SH-SY5Y (cell line): ENCODE measurements around the gene TRMO.

Experiments
- GATA2 ChIP-seq: IDR thresholded peaks from 2 replicates; pipeline ENCODE4 v1.6.1; 2011; ENCODE audit warnings: mild to moderate bottlenecking, low read depth, low read length
- GATA3 ChIP-seq: IDR thresholded peaks from 2 replicates; pipeline ENCODE4 v1.6.1; 2011; ENCODE audit warnings: low read depth, mild to moderate bottlenecking, low read length, moderate library complexity

Gene TRMO

DNA sequence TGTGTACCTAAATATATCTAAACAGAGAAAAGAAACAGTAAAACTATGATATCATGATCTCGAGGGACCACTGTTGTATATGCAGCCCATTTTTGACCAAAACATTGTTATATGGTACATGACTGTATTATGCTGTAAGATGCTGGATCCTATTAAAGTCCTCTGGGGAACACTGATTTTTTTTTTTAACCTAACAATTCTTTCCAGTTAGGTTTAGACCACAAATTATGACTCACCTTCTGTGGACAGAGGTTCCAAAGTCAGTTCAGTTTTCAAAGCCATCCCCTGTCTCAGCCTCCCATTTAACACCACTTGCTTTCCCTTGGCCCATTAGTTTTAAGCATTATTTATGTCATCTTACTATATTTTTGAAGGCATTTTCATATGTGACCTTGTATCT, 27.1 kb downstream of the TRMO start:
- no peak for TF ChIP-seq GATA3
- TF ChIP-seq GATA2 = no peak

DNA sequence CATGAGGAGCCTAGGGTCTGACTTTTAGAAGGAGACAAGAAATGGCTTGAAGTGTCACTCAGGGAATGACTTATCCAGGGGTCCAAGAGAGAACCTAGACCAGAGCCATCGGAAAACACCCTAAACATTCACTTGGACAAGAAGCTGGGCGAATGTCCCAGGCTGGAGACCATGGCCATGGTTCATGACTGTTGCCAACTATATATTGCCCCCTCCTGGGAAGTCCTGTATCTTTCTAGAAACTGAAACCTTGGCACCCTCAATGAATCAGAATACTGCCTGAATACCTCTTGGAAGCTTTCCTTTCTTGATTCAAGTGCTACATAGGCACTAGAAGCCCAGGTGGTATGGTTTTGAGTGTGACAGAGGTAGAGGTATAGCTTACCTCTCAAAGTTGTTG, 29.9 kb downstream of the TRMO start:
- no peak for TF ChIP-seq GATA3
- no peak for TF ChIP-seq GATA2

DNA sequence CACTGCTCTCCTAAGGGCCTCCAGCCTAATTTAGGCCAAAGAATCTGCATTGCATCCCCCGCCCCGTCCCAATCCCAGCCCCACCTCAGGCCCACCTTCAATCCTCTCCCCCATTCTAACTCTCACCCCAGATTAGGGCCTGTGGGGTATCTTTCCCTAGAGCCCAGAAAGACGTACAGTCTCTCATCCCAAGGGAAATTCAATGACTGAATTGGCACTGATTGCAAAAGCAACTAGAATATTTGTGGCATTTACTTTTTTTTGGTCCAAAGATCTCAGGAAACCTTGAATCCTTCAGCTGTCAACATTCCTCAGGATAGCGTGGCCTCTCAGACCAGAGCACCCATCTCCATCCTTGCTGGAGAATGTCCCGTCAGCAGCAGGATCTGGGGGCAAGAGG, 30.6 kb downstream of the TRMO start:
- no peak for TF ChIP-seq GATA2
- no peak for TF ChIP-seq GATA3

DNA sequence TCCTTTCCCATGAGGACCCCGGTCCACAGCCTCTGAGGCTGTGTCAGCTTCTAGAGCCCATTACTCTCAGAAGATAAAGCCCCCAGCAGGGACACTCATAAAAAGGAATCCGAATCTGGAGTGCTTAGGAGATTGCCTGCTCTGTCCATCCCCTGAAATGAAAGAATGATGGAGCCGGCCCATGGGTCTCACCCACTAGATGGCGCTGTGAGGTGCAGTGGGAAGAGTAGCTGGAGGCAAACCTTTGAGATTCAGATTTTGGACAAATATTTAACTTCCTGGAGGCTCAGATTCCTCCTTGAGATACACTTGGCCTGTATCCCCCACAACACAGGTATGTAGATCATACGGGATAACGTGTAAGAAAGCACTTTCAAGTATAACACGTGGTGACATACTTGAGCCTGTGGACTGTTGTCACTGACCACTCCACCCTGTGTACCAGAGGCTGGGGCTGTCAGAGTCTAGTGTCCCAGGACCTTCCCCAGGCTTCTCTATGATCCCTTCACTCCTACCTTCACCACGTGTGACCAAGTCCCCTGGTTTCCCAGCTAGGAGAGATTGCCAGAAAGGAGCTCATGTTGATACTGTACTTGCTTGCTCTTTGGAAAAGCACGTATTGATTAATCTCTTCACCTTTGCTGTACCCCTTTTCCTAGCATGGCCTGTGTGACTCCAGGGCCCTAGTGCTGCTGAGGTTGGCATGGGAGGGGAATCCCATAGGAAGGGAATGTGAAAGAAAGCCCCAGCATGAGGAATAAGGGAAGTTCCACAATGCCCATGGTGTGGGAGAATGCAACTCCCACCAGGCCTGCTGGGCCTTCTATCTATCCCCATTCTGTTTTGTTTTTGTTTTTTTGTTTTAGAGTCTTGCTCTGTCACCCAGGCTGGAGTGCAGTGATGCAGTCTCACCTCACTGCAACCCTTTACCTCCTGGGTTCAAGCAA, 32.1 kb downstream of the TRMO start:
- TF ChIP-seq GATA2 (no peak), GATA3 (no peak)

DNA sequence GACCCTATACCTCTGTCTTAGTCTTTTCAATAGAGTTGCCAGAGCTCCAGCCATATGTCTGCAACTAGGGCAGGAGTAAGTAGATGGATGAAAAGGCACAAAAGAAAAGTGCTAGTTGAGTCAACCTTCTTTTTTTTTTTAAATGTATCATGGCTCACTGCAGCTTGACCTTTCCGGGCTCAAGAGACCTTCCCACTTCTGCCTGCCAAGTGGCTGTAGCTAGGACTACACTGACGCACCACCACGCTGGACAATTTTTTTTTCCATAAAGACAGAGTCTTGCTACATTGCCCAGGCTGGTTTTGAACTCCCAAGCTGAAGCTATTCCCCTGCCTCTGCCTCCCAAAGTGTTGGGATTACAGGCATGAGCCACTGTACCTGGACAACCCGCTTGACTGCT, 42.0 kb downstream of the TRMO start:
- TF ChIP-seq GATA3 (no peak), GATA2 (no peak)

DNA sequence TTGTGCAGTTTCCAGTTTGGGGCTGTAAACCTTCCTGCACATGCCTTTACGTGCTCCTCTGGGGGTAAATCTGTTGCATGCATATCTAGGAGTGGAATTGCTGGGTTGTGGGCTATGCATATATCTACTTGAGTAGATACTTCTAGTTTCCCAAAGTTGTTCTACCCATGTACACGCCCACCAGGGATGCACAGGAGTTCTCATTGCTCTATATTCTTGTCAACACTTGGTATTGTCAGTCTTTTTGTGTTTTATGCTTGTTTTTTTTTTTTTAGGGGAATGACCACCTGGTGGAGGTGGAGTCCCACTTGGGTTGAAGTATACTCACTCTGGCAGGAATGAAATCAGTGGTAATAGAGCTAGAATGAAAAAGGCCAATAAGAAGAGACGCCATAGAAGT, 46.2 kb downstream of the TRMO start:
- no peak for TF ChIP-seq GATA3
- no peak for TF ChIP-seq GATA2

DNA sequence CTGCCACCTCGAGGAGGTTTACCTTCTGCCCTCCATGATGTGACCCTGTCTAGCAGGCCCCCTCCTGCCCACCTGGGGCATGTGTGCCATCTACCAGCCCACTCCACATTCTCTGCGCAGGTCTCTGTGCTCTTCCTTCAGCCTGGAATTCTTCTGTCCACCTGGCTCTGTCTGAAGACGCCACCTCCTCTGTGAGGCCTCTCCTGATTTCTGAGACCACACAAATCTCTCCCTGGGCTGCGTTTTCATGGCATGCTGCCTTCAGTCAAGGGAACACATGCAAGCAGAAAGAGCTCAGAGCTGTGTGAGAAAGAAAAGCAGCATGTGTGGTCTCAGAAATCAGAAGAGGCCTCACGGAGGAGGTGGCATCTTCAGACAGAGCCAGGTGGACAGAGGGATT, 47.2 kb downstream of the TRMO start:
- TF ChIP-seq GATA3 (no peak), GATA2 (no peak)

DNA sequence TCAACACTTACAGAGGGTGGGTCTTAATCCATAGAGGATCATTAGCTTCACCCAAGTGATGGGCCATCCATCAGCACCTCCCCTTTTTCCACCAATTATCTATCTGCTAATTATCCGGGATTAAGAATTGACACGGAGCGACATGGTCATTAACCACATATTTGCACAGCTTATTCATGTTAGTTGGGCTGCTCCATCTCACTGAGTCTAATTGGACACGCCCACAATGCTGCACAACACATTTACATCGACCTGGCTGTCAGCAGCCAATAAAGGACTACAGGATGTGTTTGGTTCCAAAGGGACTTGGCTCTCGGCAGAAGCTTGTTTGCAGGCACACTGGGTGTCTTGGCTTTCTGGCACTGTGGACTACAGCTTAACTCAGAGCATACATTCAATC, 47.7 kb downstream of the TRMO start:
- TF ChIP-seq GATA3 = no peak
- no peak for TF ChIP-seq GATA2

DNA sequence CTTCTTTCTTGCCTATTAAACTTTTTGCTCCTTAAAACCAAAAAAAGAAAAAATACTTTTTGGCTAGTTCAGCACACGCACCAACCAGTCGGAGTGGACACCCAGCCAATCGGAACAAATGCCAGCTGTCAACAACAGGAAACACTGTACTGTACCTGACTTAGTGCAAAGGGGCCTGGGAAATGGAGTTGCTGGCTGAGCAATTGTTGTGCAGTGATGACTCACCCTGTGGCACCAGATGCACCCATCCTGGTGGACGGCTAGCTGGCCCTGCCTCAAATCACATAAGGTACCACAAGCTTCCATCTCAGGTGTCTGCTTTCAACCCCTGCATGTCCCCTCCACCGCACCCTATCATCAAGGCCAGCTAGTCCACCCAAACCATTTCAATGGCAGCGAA, 48.4 kb downstream of the TRMO start:
- TF ChIP-seq GATA3 = no peak
- TF ChIP-seq GATA2 = no peak

DNA sequence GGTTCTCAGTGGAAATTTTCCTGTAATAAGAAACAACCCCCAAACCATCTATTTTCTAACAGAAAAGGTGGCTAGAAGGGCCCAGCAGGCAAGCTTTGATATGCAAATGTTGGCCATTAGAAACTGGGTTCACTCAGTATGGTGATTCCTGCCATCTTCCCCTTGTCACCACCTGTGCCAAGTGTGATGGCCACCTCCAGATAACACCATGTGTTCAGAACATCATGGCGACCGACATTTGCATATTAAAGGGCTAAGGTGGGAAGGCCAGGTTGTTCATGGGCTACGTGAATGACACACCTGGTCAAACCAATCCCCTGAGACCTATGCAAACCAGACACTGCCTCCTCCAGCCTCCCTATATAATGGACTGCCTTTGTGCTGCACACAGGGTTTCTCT, 48.9 kb downstream of the TRMO start:
- TF ChIP-seq GATA3 (no peak), GATA2 (no peak)

DNA sequence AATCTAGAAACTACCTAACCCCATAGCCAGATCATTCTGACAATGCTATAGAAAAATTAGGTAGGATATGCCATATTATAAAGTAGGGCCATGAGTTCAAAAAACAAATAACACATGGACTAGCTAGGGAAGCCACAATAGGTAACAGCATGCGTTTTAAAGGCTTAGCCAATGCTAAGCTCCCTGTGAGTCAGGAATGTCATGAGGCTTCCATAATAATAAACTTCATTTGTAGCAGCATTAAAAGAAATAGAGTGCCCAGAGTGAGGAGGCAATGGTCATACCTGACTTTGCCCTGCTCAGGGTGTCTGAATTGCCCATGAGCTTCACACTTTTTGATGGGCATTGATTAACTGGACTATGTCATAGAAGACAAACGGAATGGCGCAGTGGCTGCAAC, 53.4 kb downstream of the TRMO start:
- no peak for TF ChIP-seq GATA2
- no peak for TF ChIP-seq GATA3

DNA sequence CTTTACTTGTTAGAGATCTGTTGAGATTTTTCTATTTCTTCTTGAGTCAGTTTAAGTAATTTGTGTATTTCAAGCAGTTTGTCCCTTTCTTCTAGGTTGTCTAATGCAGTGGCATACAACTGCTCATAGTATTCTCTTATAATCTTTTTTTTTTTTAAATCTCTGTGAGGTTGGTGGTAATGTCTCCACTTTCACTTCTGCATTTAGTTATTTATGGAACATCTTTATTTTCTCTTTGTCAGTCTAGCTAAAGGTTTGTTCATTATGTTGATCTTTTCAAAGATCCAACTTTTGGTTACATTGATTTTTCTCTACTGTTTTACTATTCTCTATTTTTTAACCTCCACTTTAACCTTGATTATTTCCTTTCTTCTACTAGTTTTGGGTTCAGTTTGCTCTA, 55.5 kb downstream of the TRMO start:
- TF ChIP-seq GATA3 (no peak), GATA2 (no peak)

DNA sequence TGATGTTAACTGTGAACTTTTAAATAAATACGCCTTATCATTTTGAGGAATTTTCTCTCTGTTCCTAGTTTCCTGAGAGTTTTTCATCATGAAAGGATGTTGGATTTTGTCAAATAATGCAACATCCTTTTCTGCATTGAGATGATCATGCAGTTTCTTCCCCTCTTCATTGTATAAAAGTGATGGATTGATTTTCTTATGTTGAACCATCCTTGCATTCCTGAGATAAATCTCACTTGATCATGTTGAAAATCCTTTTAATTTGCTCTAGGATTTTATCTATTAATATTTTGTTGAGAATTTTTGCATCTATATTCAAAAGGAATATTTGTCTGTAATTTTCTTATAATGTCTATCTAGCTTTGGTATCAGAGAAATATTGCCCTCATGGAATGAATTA, 56.0 kb downstream of the TRMO start:
- TF ChIP-seq GATA3 (no peak), GATA2 (no peak)

DNA sequence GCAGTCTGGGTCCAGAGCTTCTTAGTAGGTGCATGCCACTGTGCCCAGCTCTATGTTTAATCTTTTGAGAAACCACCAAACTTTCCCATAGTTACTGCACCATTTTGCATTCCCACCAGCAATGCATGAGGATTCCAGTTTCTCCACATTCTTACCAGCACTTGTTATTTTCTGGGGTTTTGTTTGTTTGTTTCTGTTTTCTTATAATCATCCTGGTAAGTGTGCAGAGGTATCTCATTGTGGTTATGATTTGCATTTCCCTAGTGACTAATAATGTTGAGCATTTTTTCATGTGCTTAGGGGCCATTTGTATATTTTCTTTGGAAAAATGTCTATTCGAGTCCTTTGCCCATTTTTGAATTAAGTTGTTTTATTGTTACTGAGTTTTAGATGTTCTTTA, 57.9 kb downstream of the TRMO start:
- no peak for TF ChIP-seq GATA2
- TF ChIP-seq GATA3 = no peak

DNA sequence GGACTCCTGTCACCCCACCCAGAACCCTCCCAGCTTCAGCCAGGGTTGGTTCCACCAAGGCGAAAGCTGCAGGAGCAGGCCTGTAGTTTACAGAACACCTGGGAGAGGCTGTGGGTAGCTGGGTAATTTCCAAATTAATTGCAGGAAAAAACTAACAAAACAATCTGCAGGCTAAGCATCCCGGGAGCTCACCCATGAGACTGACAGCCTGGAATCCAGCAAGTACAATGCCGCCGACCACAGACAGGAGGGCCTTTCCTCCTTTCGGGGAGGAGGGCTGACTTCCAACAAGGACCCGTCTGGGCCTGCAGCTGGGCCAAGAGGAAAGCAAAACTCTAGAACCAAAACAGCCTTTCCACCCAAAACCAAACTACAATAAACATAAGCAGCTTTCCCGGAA, 59.0 kb downstream of the TRMO start:
- TF ChIP-seq GATA2 (no peak), GATA3 (no peak)

DNA sequence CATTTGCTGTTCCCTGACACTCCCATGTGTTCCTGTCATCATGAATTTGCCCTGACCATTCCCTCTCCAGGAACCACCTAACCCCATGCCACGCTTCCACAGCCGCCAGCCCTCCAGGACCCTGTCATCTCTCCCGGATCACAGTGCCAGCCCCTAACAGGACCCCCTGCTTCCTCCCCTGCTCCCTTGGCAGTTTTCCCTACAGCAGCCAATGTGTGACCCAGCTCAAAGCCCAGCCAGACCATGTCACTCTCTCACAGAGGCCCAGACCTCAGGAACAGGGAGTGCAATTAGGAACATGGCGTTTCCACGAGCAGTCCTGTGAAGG, 61.2 kb downstream of the TRMO start:
- TF ChIP-seq GATA3 (no peak), GATA2 (no peak)
